H9 (cell line): ENCODE measurements around the gene CHD3. TPM values are rescaled to one million over a fixed set of nuclear protein-coding genes. Genes with fewer than 3 reads are reported as not detected.

Experiments
- DNase-seq: peaks from one replicate; pipeline ENCODE4 v3.0.0-alpha.2; 2017
- H2AFZ ChIP-seq: one replicate; pipeline ENCODE4 v1.6.1; 2013; ENCODE audit warnings: mild to moderate bottlenecking, low read length, control low read depth, moderate library complexity
- H2AK5ac ChIP-seq: 2 replicates; pipeline ENCODE4 v1.6.1; 2013; ENCODE audit warnings: low read length, control low read depth, mixed read lengths; ENCODE audit not compliant: insufficient read length
- H2BK120ac ChIP-seq: one replicate; pipeline ENCODE4 v1.6.1; 2013; ENCODE audit warnings: low read depth, mild to moderate bottlenecking, low read length, control low read depth, inconsistent platforms; ENCODE audit not compliant: poor library complexity, severe bottlenecking
- H2BK12ac ChIP-seq: 2 replicates; pipeline ENCODE4 v1.6.1; 2013; ENCODE audit warnings: low read length, control low read depth, mixed read lengths, low read depth; ENCODE audit not compliant: insufficient read length
- H2BK15ac ChIP-seq: 2 replicates; pipeline ENCODE4 v1.6.1; 2013; ENCODE audit warnings: low read depth, low read length, control low read depth
- H2BK20ac ChIP-seq: one replicate; pipeline ENCODE4 v1.6.1; 2013; ENCODE audit warnings: low read depth, mild to moderate bottlenecking, low read length, control low read depth, inconsistent platforms; ENCODE audit not compliant: poor library complexity, severe bottlenecking
- H2BK5ac ChIP-seq: 2 replicates; pipeline ENCODE4 v1.6.1; 2013; ENCODE audit warnings: low read length, control low read depth, mixed read lengths; ENCODE audit not compliant: insufficient read length
- H3K14ac ChIP-seq: 2 replicates; pipeline ENCODE4 v1.6.1; 2013; ENCODE audit warnings: low read length, control low read depth; ENCODE audit not compliant: insufficient read depth
- H3K18ac ChIP-seq: 2 replicates; pipeline ENCODE4 v1.6.1; 2013; ENCODE audit warnings: low read depth, mild to moderate bottlenecking, mixed read lengths, low read length, control low read depth; ENCODE audit not compliant: insufficient read length
- H3K23ac ChIP-seq: 2 replicates; pipeline ENCODE4 v1.6.1; 2013; ENCODE audit warnings: low read length, control low read depth, mixed read lengths, low read depth; ENCODE audit not compliant: insufficient read length
- H3K23me2 ChIP-seq: 2 replicates; pipeline ENCODE4 v1.6.1; 2013; ENCODE audit warnings: low read depth, mild to moderate bottlenecking, mixed read lengths, low read length, control low read depth; ENCODE audit not compliant: insufficient read length, poor library complexity, severe bottlenecking
- H3K27ac ChIP-seq: 2 replicates; pipeline ENCODE4 v1.5.1; 2013; ENCODE audit warnings: low read length, control low read depth, mixed read lengths, low read depth; ENCODE audit not compliant: insufficient read length
- H3K27me3 ChIP-seq: 2 replicates; pipeline ENCODE4 v1.6.1; 2013; ENCODE audit warnings: low read length, control low read depth, inconsistent platforms; ENCODE audit not compliant: insufficient read depth
- H3K4ac ChIP-seq: 2 replicates; pipeline ENCODE4 v1.6.1; 2013; ENCODE audit warnings: low read depth, mild to moderate bottlenecking, control low read depth, inconsistent platforms, low read length, moderate library complexity
- H3K4me1 ChIP-seq: 2 replicates; pipeline ENCODE4 v1.6.1; 2013; ENCODE audit warnings: low read length, control low read depth, inconsistent platforms; ENCODE audit not compliant: insufficient read depth
- H3K4me2 ChIP-seq: 2 replicates; pipeline ENCODE4 v1.6.1; 2013; ENCODE audit warnings: low read length, control low read depth, mixed read lengths; ENCODE audit not compliant: insufficient read length, insufficient read depth
- H3K56ac ChIP-seq: 2 replicates; pipeline ENCODE4 v1.6.1; 2013; ENCODE audit warnings: low read depth, mild to moderate bottlenecking, mixed read lengths, low read length, control low read depth; ENCODE audit not compliant: insufficient read length
- H3K79me1 ChIP-seq: 2 replicates; pipeline ENCODE4 v1.6.1; 2013; ENCODE audit warnings: low read depth, mild to moderate bottlenecking, moderate library complexity, low read length, control low read depth, inconsistent platforms; ENCODE audit not compliant: insufficient read depth, poor library complexity, severe bottlenecking
- H3K79me2 ChIP-seq: 2 replicates; pipeline ENCODE4 v1.6.1; 2013; ENCODE audit warnings: low read length, control low read depth, inconsistent platforms; ENCODE audit not compliant: insufficient read depth
- H3K9ac ChIP-seq: 2 replicates; pipeline ENCODE4 v1.6.1; 2013; ENCODE audit warnings: low read length, control low read depth, mixed read lengths; ENCODE audit not compliant: insufficient read length; ENCODE audit errors: extremely low read depth
- H3K9me3 ChIP-seq: one replicate; pipeline ENCODE4 v1.6.1; 2013; ENCODE audit warnings: low read depth, low read length, inconsistent platforms; ENCODE audit not compliant: control insufficient read depth
- H3T11ph ChIP-seq: one replicate; pipeline ENCODE4 v1.6.1; 2013; ENCODE audit warnings: mild to moderate bottlenecking, low read length, control low read depth, inconsistent platforms
- H4K20me1 ChIP-seq: one replicate; pipeline ENCODE4 v1.6.1; 2013; ENCODE audit not compliant: control insufficient read depth, insufficient read length, insufficient read depth
- H4K5ac ChIP-seq: 2 replicates; pipeline ENCODE4 v1.6.1; 2013; ENCODE audit warnings: low read depth, mild to moderate bottlenecking, mixed read lengths, low read length, control low read depth; ENCODE audit not compliant: insufficient read length
- H4K8ac ChIP-seq: replicated peaks from 2 replicates; pipeline ENCODE4 v1.6.1; 2013; ENCODE audit warnings: low read length, control low read depth, mixed read lengths, low read depth; ENCODE audit not compliant: insufficient read length
- H4K91ac ChIP-seq: 2 replicates; pipeline ENCODE4 v1.6.1; 2013; ENCODE audit warnings: low read depth, mild to moderate bottlenecking, moderate library complexity, mixed read lengths, low read length, control low read depth; ENCODE audit not compliant: insufficient read length
- H3K27ac Mint-ChIP-seq, 3 experiments: 2 replicates in 2 of 3; 3 replicates in 1 of 3; pipeline ENCODE4 v1.8.0; 2020 to 2021; ENCODE audit warnings: mixed read lengths in 3 of 3, mild to moderate bottlenecking in 1 of 3, moderate library complexity in 1 of 3
- H3K27me3 Mint-ChIP-seq: 2 replicates; pipeline ENCODE4 v1.8.0; 2021; ENCODE audit warnings: low read depth, mild to moderate bottlenecking, moderate library complexity, mixed read lengths
- H3K36me3 Mint-ChIP-seq, 3 experiments: 2 replicates in 2 of 3; 3 replicates in 1 of 3; pipeline ENCODE4 v1.8.0; 2020 to 2021; ENCODE audit warnings: low read depth in 3 of 3, mixed read lengths in 3 of 3; ENCODE audit not compliant: insufficient read depth in 1 of 3
- H3K4me1 Mint-ChIP-seq, 2 experiments: 2 replicates each; pipeline ENCODE4 v1.8.0; 2020; ENCODE audit warnings: mixed read lengths in 2 of 2
- H3K4me3 Mint-ChIP-seq, 2 experiments: 2 replicates in 1 of 2; 3 replicates in 1 of 2; pipeline ENCODE4 v1.8.0; 2020 to 2021; ENCODE audit warnings: mild to moderate bottlenecking in 2 of 2, mixed read lengths in 2 of 2, moderate library complexity in 1 of 2
- H3K9me3 Mint-ChIP-seq, 2 experiments: 2 replicates in 1 of 2; 3 replicates in 1 of 2; pipeline ENCODE4 v1.8.0; 2020; ENCODE audit warnings: mild to moderate bottlenecking in 2 of 2, mixed read lengths in 2 of 2, moderate library complexity in 1 of 2
- WGBS: extraction: QIAGEN DNeasy Blood & Tissue Kit; methylation state at CpG from one replicate; pipeline ENCODE4 v1.1.7; 2013; ENCODE audit warnings: missing lambda C conversion rate, low lambda C conversion rate, mixed read lengths; ENCODE audit not compliant: insufficient read length; ENCODE audit errors: extremely low coverage; 5-methylcytosine and 5-hydroxymethylcytosine counted together
- total RNA-seq: library from RNA; stranded (reverse); gene quantifications from 2 replicates; pipeline ENCODE4 v1.2.1, GENCODE V29; 2021
- TF ChIP-seq, protein P1 (sequence below): fragments of 200-600 bp; sonication (generic); conservative IDR thresholded peaks from 3 replicates; pipeline ENCODE4 v1.8.0; 2021; ENCODE audit warnings: antibody characterized with exemption, mild to moderate bottlenecking

The CHD3 gene
- total RNA-seq, 1 experiment from 2014 or later = 33.2 TPM

DNA sequence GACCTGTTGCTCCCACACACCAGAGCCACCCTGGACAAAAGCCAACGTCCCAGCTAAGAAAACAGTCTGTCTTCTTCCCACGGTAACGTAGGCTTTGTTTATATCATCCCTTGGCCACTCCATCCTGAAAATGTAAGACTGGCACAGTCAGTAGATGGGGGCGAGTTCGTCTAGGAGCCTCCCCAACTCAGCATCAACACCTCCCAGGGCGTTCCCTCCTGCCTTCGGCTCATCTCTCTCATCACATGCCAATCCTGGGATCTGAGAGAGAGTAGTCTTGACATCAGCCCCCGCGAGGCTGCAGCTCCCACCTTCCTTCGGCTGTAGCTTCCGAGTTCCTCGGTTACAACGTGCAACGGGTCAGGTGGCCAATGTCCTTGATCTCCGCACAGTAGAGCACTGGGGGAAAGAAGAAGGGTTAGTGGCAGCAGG, 26.6 kb downstream of the CHD3 start:
- H3K9me3 Mint-ChIP-seq = peaks cover 3 to 4% of the 10 kb centered on the region in 2 experiments; a peak in 3 of 5 replicates
- no peak overlapping the region for H3K9ac ChIP-seq
- H3K9me3 ChIP-seq = no peaks in the 10 kb centered on the region
- H3K27me3 Mint-ChIP-seq = peaks cover 55% of the 10 kb centered on the region
- no peaks in the 10 kb centered on the region for H3K79me2 ChIP-seq
- no peak overlapping the region for H3K4ac ChIP-seq
- no peak overlapping the region for H2BK5ac ChIP-seq
- no CpG with 5 or more reads among the region's 15 CpGs for WGBS
- H3K36me3 Mint-ChIP-seq = peaks cover 0 to 9% (median 3%) of the 10 kb centered on the region in 3 experiments; a peak in 4 of 7 replicates
- no peaks in the 10 kb centered on the region for H3K79me1 ChIP-seq
- H3K14ac ChIP-seq = no peak overlapping the region
- H3K23ac ChIP-seq = no peak overlapping the region
- H3K56ac ChIP-seq = no peak overlapping the region
- H2AK5ac ChIP-seq = no peak overlapping the region
- no peaks in the 10 kb centered on the region for H4K20me1 ChIP-seq
- H3K27ac Mint-ChIP-seq = peak overlapping the region in 1 of 3 experiments; percentile 40; a peak in 2 of 7 replicates
- no peak overlapping the region for H4K8ac ChIP-seq
- TF ChIP-seq, protein P1, sequence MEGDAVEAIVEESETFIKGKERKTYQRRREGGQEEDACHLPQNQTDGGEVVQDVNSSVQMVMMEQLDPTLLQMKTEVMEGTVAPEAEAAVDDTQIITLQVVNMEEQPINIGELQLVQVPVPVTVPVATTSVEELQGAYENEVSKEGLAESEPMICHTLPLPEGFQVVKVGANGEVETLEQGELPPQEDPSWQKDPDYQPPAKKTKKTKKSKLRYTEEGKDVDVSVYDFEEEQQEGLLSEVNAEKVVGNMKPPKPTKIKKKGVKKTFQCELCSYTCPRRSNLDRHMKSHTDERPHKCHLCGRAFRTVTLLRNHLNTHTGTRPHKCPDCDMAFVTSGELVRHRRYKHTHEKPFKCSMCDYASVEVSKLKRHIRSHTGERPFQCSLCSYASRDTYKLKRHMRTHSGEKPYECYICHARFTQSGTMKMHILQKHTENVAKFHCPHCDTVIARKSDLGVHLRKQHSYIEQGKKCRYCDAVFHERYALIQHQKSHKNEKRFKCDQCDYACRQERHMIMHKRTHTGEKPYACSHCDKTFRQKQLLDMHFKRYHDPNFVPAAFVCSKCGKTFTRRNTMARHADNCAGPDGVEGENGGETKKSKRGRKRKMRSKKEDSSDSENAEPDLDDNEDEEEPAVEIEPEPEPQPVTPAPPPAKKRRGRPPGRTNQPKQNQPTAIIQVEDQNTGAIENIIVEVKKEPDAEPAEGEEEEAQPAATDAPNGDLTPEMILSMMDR = no peak
- H3K18ac ChIP-seq = no peak overlapping the region
- peaks cover 8% of the 10 kb centered on the region for H3K23me2 ChIP-seq
- H2BK20ac ChIP-seq = no peak overlapping the region
- H3K4me1 Mint-ChIP-seq = peaks cover 12 to 13% of the 10 kb centered on the region in 2 experiments
- H2BK120ac ChIP-seq = no peak overlapping the region
- H3K4me3 Mint-ChIP-seq = peak overlapping the region; percentile 75 to 84
- no peak overlapping the region for H4K91ac ChIP-seq
- H2BK15ac ChIP-seq = no peak overlapping the region
- H3K27ac ChIP-seq = no peak overlapping the region
- peaks cover 17% of the 10 kb centered on the region for H3K27me3 ChIP-seq
- DNase-seq = no peak
- H3K4me2 ChIP-seq = peak overlapping the region; percentile 77
- H3T11ph ChIP-seq = no peak overlapping the region
- no peak overlapping the region for H2AFZ ChIP-seq
- H3K4me1 ChIP-seq = no peaks in the 10 kb centered on the region
- no peak overlapping the region for H4K5ac ChIP-seq
- no peak overlapping the region for H2BK12ac ChIP-seq
